SK-N-SH (cell line): ENCODE results near the gene LTBP1. TPM values are rescaled to one million over a fixed set of nuclear protein-coding genes. Genes with fewer than 3 reads are reported as not detected.

Experiments used
- CTCF ChIA-PET: fragments of 300-600, 350-600 bp; formaldehyde crosslinking; extraction: SDS; loops from one replicate; lab custom pipeline; 2021; lab: Yijun Ruan, JAX
- POLR2A ChIA-PET: fragments of 350-600 bp; sonication (Branson Sonifier 250); formaldehyde crosslinking; extraction: SDS; loops from one replicate; lab custom pipeline; 2020; ENCODE audit warnings: antibody characterized with exemption, inconsistent platforms; lab: Yijun Ruan, JAX
- DNase-seq: peaks from one replicate; pipeline ENCODE4 v3.0.0; 2012
- H2AFZ ChIP-seq: fragments of 200-600 bp; sonication (generic); 2 replicates; pipeline ENCODE4 v1.8.1; 2016; ENCODE audit warnings: antibody characterized with exemption, mild to moderate bottlenecking, low read depth
- H3F3A ChIP-seq: fragments of 200-600 bp; sonication (generic); replicated peaks from 2 replicates; pipeline ENCODE3; 2016; ENCODE audit warnings: antibody characterized with exemption, mild to moderate bottlenecking; ENCODE audit not compliant: insufficient read depth
- H3K27ac ChIP-seq, 2 experiments: fragments of 200-500 bp in 1 of 2; fragments of 200-600 bp in 1 of 2; sonication (Bioruptor generic) in 1 of 2; sonication (generic), shearing (Covaris generic) in 1 of 2; 2 replicates each; pipeline versions ENCODE4 v1.5.1 to v1.6.1; 2014 to 2016; ENCODE audit warnings: low read depth in 2 of 2, inconsistent platforms in 1 of 2, low read length in 1 of 2, mild to moderate bottlenecking in 1 of 2, mixed read lengths in 1 of 2
- H3K27me3 ChIP-seq: fragments of 200-600 bp; sonication (generic), shearing (Covaris generic); 2 replicates; pipeline ENCODE4 v1.6.1; 2016; ENCODE audit warnings: mixed run types; ENCODE audit not compliant: insufficient read depth
- H3K36me3 ChIP-seq, 2 experiments: fragments of 200-500 bp in 1 of 2; fragments of 200-600 bp in 1 of 2; sonication (Bioruptor generic) in 1 of 2; sonication (generic) in 1 of 2; replicated peaks in 1 of 2; 2 replicates each; pipeline versions ENCODE3 to v1.5.1; 2014 to 2016; ENCODE audit warnings: low read length in 1 of 2, mild to moderate bottlenecking in 1 of 2; ENCODE audit not compliant: insufficient read depth in 2 of 2, control insufficient read depth in 1 of 2
- H3K4me1 ChIP-seq, 2 experiments: fragments of 200-500 bp in 1 of 2; fragments of 200-600 bp in 1 of 2; sonication (Bioruptor generic) in 1 of 2; sonication (generic), shearing (Covaris generic) in 1 of 2; 2 replicates each; pipeline versions ENCODE4 v1.5.1 to v1.6.1; 2014 to 2016; ENCODE audit warnings: low read depth in 1 of 2, low read length in 1 of 2, mixed run types in 1 of 2; ENCODE audit not compliant: insufficient read depth in 2 of 2, control insufficient read depth in 1 of 2
- H3K4me2 ChIP-seq: fragments of 200-600 bp; sonication (generic), shearing (Covaris generic); 2 replicates; pipeline ENCODE4 v1.6.1; 2017; ENCODE audit warnings: mixed run types
- H3K4me3 ChIP-seq, 2 experiments: fragments of 200-500 bp in 1 of 2; fragments of 200-600 bp in 1 of 2; sonication (Bioruptor generic) in 1 of 2; sonication (generic), shearing (Covaris generic) in 1 of 2; 2 replicates each; pipeline versions ENCODE4 v1.5.1 to v1.8.1; 2014 to 2016; ENCODE audit warnings: low read depth in 2 of 2, inconsistent platforms in 1 of 2, low read length in 1 of 2, mild to moderate bottlenecking in 1 of 2, mixed read lengths in 1 of 2, moderate library complexity in 1 of 2
- H3K79me2 ChIP-seq: fragments of 200-600 bp; sonication (generic); 2 replicates; pipeline ENCODE4 v1.8.1; 2017; ENCODE audit warnings: mild to moderate bottlenecking; ENCODE audit not compliant: insufficient read depth
- H3K9ac ChIP-seq: fragments of 200-600 bp; sonication (generic); 2 replicates; pipeline ENCODE4 v1.6.1; 2017; ENCODE audit warnings: mixed run types
- H3K9me2 ChIP-seq: fragments of 200-600 bp; sonication (generic); 2 replicates; pipeline ENCODE4 v1.6.1; 2017; ENCODE audit warnings: mixed run types
- H3K9me3 ChIP-seq: fragments of 200-600 bp; sonication (generic); 2 replicates; pipeline ENCODE4 v1.6.1; 2017; ENCODE audit warnings: mixed run types, mild to moderate bottlenecking, moderate library complexity
- H4K20me1 ChIP-seq: fragments of 200-600 bp; sonication (generic); 2 replicates; pipeline ENCODE4 v1.6.1; 2017; ENCODE audit warnings: mild to moderate bottlenecking, mixed run types; ENCODE audit not compliant: insufficient read depth
- CTCF ChIP-seq: fragments of 200-600 bp; sonication (generic); IDR thresholded peaks from 2 replicates; pipeline ENCODE4 v1.6.1; 2017; ENCODE audit warnings: antibody characterized with exemption, mild to moderate bottlenecking, moderate library complexity
- FOSL2 ChIP-seq: IDR thresholded peaks from 2 replicates; pipeline ENCODE4 v1.4.0; 2012; ENCODE audit warnings: low read depth, mild to moderate bottlenecking, moderate library complexity, borderline replicate concordance
- GABPA ChIP-seq: IDR thresholded peaks from 2 replicates; pipeline ENCODE4 v1.4.0; 2012; ENCODE audit warnings: low read depth, mild to moderate bottlenecking
- GATA2 ChIP-seq: sonication (generic); formaldehyde crosslinking; IDR thresholded peaks from 2 replicates; pipeline ENCODE4 v1.5.0; 2020; ENCODE audit warnings: mild to moderate bottlenecking, missing genetic modification reagents
- JUND ChIP-seq: IDR thresholded peaks from 2 replicates; pipeline ENCODE4 v1.4.0; 2012
- MXI1 ChIP-seq: IDR thresholded peaks from 2 replicates; pipeline ENCODE4 v1.6.1; 2012; ENCODE audit warnings: mild to moderate bottlenecking, low read depth, low read length, improper control_type of control experiment
- RXRA ChIP-seq: IDR thresholded peaks from 2 replicates; pipeline ENCODE4 v1.4.0; 2012; ENCODE audit warnings: low read depth, mild to moderate bottlenecking, borderline replicate concordance
- SIN3A ChIP-seq: IDR thresholded peaks from 2 replicates; pipeline ENCODE4 v1.6.1; 2012; ENCODE audit warnings: low read depth, mild to moderate bottlenecking, low read length, moderate library complexity, borderline replicate concordance
- TCF12 ChIP-seq: IDR thresholded peaks from 2 replicates; pipeline ENCODE4 v1.4.0; 2012
- TEAD4 ChIP-seq: IDR thresholded peaks from 2 replicates; pipeline ENCODE4 v1.4.0; 2012; ENCODE audit warnings: mild to moderate bottlenecking, borderline replicate concordance; ENCODE audit not compliant: insufficient read depth
- WGBS: methylation state at CpG from one replicate; pipeline ENCODE4 v1.1.6; 2017; ENCODE audit warnings: low lambda C conversion rate; 5-methylcytosine and 5-hydroxymethylcytosine counted together
- polyA plus RNA-seq, 3 experiments: library from polyadenylated mRNA; depleted of rRNA; stranded (reverse); fragments of >200 nt; gene quantifications; 2 replicates each; pipeline ENCODE4 v1.2.3, GENCODE V29; 2012
- TF ChIP-seq, protein P1 (sequence below): fragments of 150-350 bp; IDR thresholded peaks from 2 replicates; pipeline ENCODE4 v1.6.1; 2017; ENCODE audit warnings: antibody characterized with exemption, low read length, low read depth, borderline replicate concordance
- TF ChIP-seq, protein P2 (sequence below): IDR thresholded peaks from 2 replicates; pipeline ENCODE4 v1.6.1; 2012; ENCODE audit warnings: mild to moderate bottlenecking, low read depth, low read length, moderate library complexity
- TF ChIP-seq, protein P3 (sequence below): IDR thresholded peaks from 2 replicates; pipeline ENCODE4 v1.4.0; 2012; ENCODE audit warnings: low read depth

The LTBP1 gene
- polyA plus RNA-seq, 1 of the 3 experiments (the other 2 are of a cell fraction), result 467 TPM

- TF ChIP-seq CTCF (no peak), SIN3A (no peak), MXI1 (no peak)
Measured at GRCh38 chr2:33130054-33130447, 183.3 kb downstream of the LTBP1 start (continued).

GRCh38 chr2:33130544-33130943 is 183.8 kb downstream of the LTBP1 start:
- H3F3A ChIP-seq, result peaks cover 46% of the 10 kb centered on the region
- TF ChIP-seq, protein P1, sequence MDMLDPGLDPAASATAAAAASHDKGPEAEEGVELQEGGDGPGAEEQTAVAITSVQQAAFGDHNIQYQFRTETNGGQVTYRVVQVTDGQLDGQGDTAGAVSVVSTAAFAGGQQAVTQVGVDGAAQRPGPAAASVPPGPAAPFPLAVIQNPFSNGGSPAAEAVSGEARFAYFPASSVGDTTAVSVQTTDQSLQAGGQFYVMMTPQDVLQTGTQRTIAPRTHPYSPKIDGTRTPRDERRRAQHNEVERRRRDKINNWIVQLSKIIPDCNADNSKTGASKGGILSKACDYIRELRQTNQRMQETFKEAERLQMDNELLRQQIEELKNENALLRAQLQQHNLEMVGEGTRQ, result no peak
- no peak for TF ChIP-seq GABPA
- TF ChIP-seq, protein P2, sequence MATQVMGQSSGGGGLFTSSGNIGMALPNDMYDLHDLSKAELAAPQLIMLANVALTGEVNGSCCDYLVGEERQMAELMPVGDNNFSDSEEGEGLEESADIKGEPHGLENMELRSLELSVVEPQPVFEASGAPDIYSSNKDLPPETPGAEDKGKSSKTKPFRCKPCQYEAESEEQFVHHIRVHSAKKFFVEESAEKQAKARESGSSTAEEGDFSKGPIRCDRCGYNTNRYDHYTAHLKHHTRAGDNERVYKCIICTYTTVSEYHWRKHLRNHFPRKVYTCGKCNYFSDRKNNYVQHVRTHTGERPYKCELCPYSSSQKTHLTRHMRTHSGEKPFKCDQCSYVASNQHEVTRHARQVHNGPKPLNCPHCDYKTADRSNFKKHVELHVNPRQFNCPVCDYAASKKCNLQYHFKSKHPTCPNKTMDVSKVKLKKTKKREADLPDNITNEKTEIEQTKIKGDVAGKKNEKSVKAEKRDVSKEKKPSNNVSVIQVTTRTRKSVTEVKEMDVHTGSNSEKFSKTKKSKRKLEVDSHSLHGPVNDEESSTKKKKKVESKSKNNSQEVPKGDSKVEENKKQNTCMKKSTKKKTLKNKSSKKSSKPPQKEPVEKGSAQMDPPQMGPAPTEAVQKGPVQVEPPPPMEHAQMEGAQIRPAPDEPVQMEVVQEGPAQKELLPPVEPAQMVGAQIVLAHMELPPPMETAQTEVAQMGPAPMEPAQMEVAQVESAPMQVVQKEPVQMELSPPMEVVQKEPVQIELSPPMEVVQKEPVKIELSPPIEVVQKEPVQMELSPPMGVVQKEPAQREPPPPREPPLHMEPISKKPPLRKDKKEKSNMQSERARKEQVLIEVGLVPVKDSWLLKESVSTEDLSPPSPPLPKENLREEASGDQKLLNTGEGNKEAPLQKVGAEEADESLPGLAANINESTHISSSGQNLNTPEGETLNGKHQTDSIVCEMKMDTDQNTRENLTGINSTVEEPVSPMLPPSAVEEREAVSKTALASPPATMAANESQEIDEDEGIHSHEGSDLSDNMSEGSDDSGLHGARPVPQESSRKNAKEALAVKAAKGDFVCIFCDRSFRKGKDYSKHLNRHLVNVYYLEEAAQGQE, result no peak
- peaks cover 14% of the 10 kb centered on the region for H3K79me2 ChIP-seq
- H3K9ac ChIP-seq, result no peak overlapping the region
- 56% methylated on average over 6 of the region's 6 CpGs for WGBS
- H3K4me3 ChIP-seq, result no peak overlapping the region
- H4K20me1 ChIP-seq, result no peaks in the 10 kb centered on the region
- ChIA-PET POLR2A (no interaction called here), CTCF (interaction anchor here (1.1 kb wide), 1 partner anchor 216 kb away, joined by 4 read pairs; no protein-coding TSS in a partner anchor)
- no peak for DNase-seq
- no peaks in the 10 kb centered on the region for H3K36me3 ChIP-seq
- no peaks in the 10 kb centered on the region for H3K9me3 ChIP-seq
- H3K27me3 ChIP-seq, result no peaks in the 10 kb centered on the region
- H2AFZ ChIP-seq, result no peak overlapping the region
- H3K4me2 ChIP-seq, result peak overlapping the region; percentile 25; the same call in 1 of the 2 replicates
- H3K27ac ChIP-seq, result peak overlapping the region in 1 of 2 experiments; percentile 45; a peak in 2 of 4 replicates
- peaks cover 2 to 32% of the 10 kb centered on the region in 2 experiments for H3K4me1 ChIP-seq
- no peaks in the 10 kb centered on the region for H3K9me2 ChIP-seq

DNA sequence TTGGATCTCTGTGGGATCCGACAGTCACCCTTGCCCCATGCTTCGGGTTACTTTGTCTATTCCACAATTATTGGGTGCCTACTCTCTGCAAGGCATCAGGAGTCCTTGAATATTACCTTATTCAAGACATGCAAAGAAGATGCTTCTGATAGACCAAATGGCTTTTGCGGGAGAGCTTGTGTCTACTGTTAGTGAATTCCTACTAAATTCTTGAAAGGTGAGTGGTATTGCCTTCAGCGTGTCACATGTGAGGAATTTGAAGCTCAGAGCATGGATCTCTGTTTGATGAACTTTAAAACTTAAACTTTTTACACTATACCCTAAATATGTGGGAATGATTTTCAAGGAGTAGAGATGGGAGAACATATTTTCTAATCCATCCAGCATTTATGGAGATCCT is 184.4 kb downstream of the LTBP1 start:
- Histone ChIP-seq H3F3A (peaks cover 50% of the 10 kb centered on the region), H3K79me2 (peaks cover 19% of the 10 kb centered on the region), H3K4me1 (peaks cover 2 to 32% of the 10 kb centered on the region in 2 experiments), H3K9me3 (no peaks in the 10 kb centered on the region), H2AFZ (no peak overlapping the region), H4K20me1 (no peaks in the 10 kb centered on the region), H3K4me2 (peak overlapping the region; percentile 25; the same call in 1 of the 2 replicates), H3K27ac (peak overlapping the region in 1 of 2 experiments; percentile 45; a peak in 2 of 4 replicates), H3K36me3 (no peaks in the 10 kb centered on the region), H3K27me3 (no peaks in the 10 kb centered on the region), H3K9ac (peak overlapping the region; percentile 23; the same call in 1 of the 2 replicates), H3K9me2 (no peaks in the 10 kb centered on the region), H3K4me3 (no peak overlapping the region)
- CTCF ChIA-PET, result interaction anchor here (0.6 to 2.2 kb wide), 5 partner anchors 13 to 359 kb away, joined by 3 to 4 read pairs (median 3); no protein-coding TSS in a partner anchor
- no peak for DNase-seq
- WGBS, result 57% methylated on average over 4 of the region's 4 CpGs
- POLR2A ChIA-PET, result no interaction called here
- TF ChIP-seq RXRA (no peak), TCF12 (0 out of 2 replicates have a peak, but pooled peaks have one; percentile 18), TEAD4 (peak; percentile 52; the same call in 1 of the 2 replicates), FOSL2 (peak; percentile 36; the same call in 1 of the 2 replicates), JUND (peak; percentile 41; the same call in 1 of the 2 replicates), GABPA (no peak), GATA2 (no peak)
- TF ChIP-seq, protein P3, sequence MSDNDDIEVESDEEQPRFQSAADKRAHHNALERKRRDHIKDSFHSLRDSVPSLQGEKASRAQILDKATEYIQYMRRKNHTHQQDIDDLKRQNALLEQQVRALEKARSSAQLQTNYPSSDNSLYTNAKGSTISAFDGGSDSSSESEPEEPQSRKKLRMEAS, result 0 out of 2 replicates have a peak, but pooled peaks have one; percentile 34
